H9 (cell line): ENCODE measurements around the gene SAMM50. TPM values are rescaled to one million over a fixed set of nuclear protein-coding genes. Genes with fewer than 3 reads are reported as not detected.
A peak's percentile ranks its signal among the peaks of the same experiment; 100 is the strongest.

ENCODE experiments used
- DNase-seq: peaks from one replicate; pipeline ENCODE4 v3.0.0-alpha.2; 2017
- H2AFZ ChIP-seq: one replicate; pipeline ENCODE4 v1.6.1; 2013; ENCODE audit warnings: mild to moderate bottlenecking, low read length, control low read depth, moderate library complexity
- H2AK5ac ChIP-seq: 2 replicates; pipeline ENCODE4 v1.6.1; 2013; ENCODE audit warnings: low read length, control low read depth, mixed read lengths; ENCODE audit not compliant: insufficient read length
- H2BK120ac ChIP-seq: one replicate; pipeline ENCODE4 v1.6.1; 2013; ENCODE audit warnings: low read depth, mild to moderate bottlenecking, low read length, control low read depth, inconsistent platforms; ENCODE audit not compliant: poor library complexity, severe bottlenecking
- H2BK12ac ChIP-seq: 2 replicates; pipeline ENCODE4 v1.6.1; 2013; ENCODE audit warnings: low read length, control low read depth, mixed read lengths, low read depth; ENCODE audit not compliant: insufficient read length
- H2BK15ac ChIP-seq: 2 replicates; pipeline ENCODE4 v1.6.1; 2013; ENCODE audit warnings: low read depth, low read length, control low read depth
- H2BK20ac ChIP-seq: one replicate; pipeline ENCODE4 v1.6.1; 2013; ENCODE audit warnings: low read depth, mild to moderate bottlenecking, low read length, control low read depth, inconsistent platforms; ENCODE audit not compliant: poor library complexity, severe bottlenecking
- H2BK5ac ChIP-seq: 2 replicates; pipeline ENCODE4 v1.6.1; 2013; ENCODE audit warnings: low read length, control low read depth, mixed read lengths; ENCODE audit not compliant: insufficient read length
- H3K14ac ChIP-seq: 2 replicates; pipeline ENCODE4 v1.6.1; 2013; ENCODE audit warnings: low read length, control low read depth; ENCODE audit not compliant: insufficient read depth
- H3K18ac ChIP-seq: 2 replicates; pipeline ENCODE4 v1.6.1; 2013; ENCODE audit warnings: low read depth, mild to moderate bottlenecking, mixed read lengths, low read length, control low read depth; ENCODE audit not compliant: insufficient read length
- H3K23ac ChIP-seq: 2 replicates; pipeline ENCODE4 v1.6.1; 2013; ENCODE audit warnings: low read length, control low read depth, mixed read lengths, low read depth; ENCODE audit not compliant: insufficient read length
- H3K23me2 ChIP-seq: 2 replicates; pipeline ENCODE4 v1.6.1; 2013; ENCODE audit warnings: low read depth, mild to moderate bottlenecking, mixed read lengths, low read length, control low read depth; ENCODE audit not compliant: insufficient read length, poor library complexity, severe bottlenecking
- H3K27ac ChIP-seq: 2 replicates; pipeline ENCODE4 v1.5.1; 2013; ENCODE audit warnings: low read length, control low read depth, mixed read lengths, low read depth; ENCODE audit not compliant: insufficient read length
- H3K27me3 ChIP-seq: 2 replicates; pipeline ENCODE4 v1.6.1; 2013; ENCODE audit warnings: low read length, control low read depth, inconsistent platforms; ENCODE audit not compliant: insufficient read depth
- H3K4ac ChIP-seq: 2 replicates; pipeline ENCODE4 v1.6.1; 2013; ENCODE audit warnings: low read depth, mild to moderate bottlenecking, control low read depth, inconsistent platforms, low read length, moderate library complexity
- H3K4me1 ChIP-seq: 2 replicates; pipeline ENCODE4 v1.6.1; 2013; ENCODE audit warnings: low read length, control low read depth, inconsistent platforms; ENCODE audit not compliant: insufficient read depth
- H3K4me2 ChIP-seq: 2 replicates; pipeline ENCODE4 v1.6.1; 2013; ENCODE audit warnings: low read length, control low read depth, mixed read lengths; ENCODE audit not compliant: insufficient read length, insufficient read depth
- H3K56ac ChIP-seq: 2 replicates; pipeline ENCODE4 v1.6.1; 2013; ENCODE audit warnings: low read depth, mild to moderate bottlenecking, mixed read lengths, low read length, control low read depth; ENCODE audit not compliant: insufficient read length
- H3K79me1 ChIP-seq: 2 replicates; pipeline ENCODE4 v1.6.1; 2013; ENCODE audit warnings: low read depth, mild to moderate bottlenecking, moderate library complexity, low read length, control low read depth, inconsistent platforms; ENCODE audit not compliant: insufficient read depth, poor library complexity, severe bottlenecking
- H3K79me2 ChIP-seq: 2 replicates; pipeline ENCODE4 v1.6.1; 2013; ENCODE audit warnings: low read length, control low read depth, inconsistent platforms; ENCODE audit not compliant: insufficient read depth
- H3K9ac ChIP-seq: 2 replicates; pipeline ENCODE4 v1.6.1; 2013; ENCODE audit warnings: low read length, control low read depth, mixed read lengths; ENCODE audit not compliant: insufficient read length; ENCODE audit errors: extremely low read depth
- H3K9me3 ChIP-seq: one replicate; pipeline ENCODE4 v1.6.1; 2013; ENCODE audit warnings: low read depth, low read length, inconsistent platforms; ENCODE audit not compliant: control insufficient read depth
- H3T11ph ChIP-seq: one replicate; pipeline ENCODE4 v1.6.1; 2013; ENCODE audit warnings: mild to moderate bottlenecking, low read length, control low read depth, inconsistent platforms
- H4K20me1 ChIP-seq: one replicate; pipeline ENCODE4 v1.6.1; 2013; ENCODE audit not compliant: control insufficient read depth, insufficient read length, insufficient read depth
- H4K5ac ChIP-seq: 2 replicates; pipeline ENCODE4 v1.6.1; 2013; ENCODE audit warnings: low read depth, mild to moderate bottlenecking, mixed read lengths, low read length, control low read depth; ENCODE audit not compliant: insufficient read length
- H4K8ac ChIP-seq: replicated peaks from 2 replicates; pipeline ENCODE4 v1.6.1; 2013; ENCODE audit warnings: low read length, control low read depth, mixed read lengths, low read depth; ENCODE audit not compliant: insufficient read length
- H4K91ac ChIP-seq: 2 replicates; pipeline ENCODE4 v1.6.1; 2013; ENCODE audit warnings: low read depth, mild to moderate bottlenecking, moderate library complexity, mixed read lengths, low read length, control low read depth; ENCODE audit not compliant: insufficient read length
- H3K27ac Mint-ChIP-seq, 3 experiments: 2 replicates in 2 of 3; 3 replicates in 1 of 3; pipeline ENCODE4 v1.8.0; 2020 to 2021; ENCODE audit warnings: mixed read lengths in 3 of 3, mild to moderate bottlenecking in 1 of 3, moderate library complexity in 1 of 3
- H3K27me3 Mint-ChIP-seq: 2 replicates; pipeline ENCODE4 v1.8.0; 2021; ENCODE audit warnings: low read depth, mild to moderate bottlenecking, moderate library complexity, mixed read lengths
- H3K36me3 Mint-ChIP-seq, 3 experiments: 2 replicates in 2 of 3; 3 replicates in 1 of 3; pipeline ENCODE4 v1.8.0; 2020 to 2021; ENCODE audit warnings: low read depth in 3 of 3, mixed read lengths in 3 of 3; ENCODE audit not compliant: insufficient read depth in 1 of 3
- H3K4me1 Mint-ChIP-seq, 2 experiments: 2 replicates each; pipeline ENCODE4 v1.8.0; 2020; ENCODE audit warnings: mixed read lengths in 2 of 2
- H3K4me3 Mint-ChIP-seq, 2 experiments: 2 replicates in 1 of 2; 3 replicates in 1 of 2; pipeline ENCODE4 v1.8.0; 2020 to 2021; ENCODE audit warnings: mild to moderate bottlenecking in 2 of 2, mixed read lengths in 2 of 2, moderate library complexity in 1 of 2
- H3K9me3 Mint-ChIP-seq, 2 experiments: 2 replicates in 1 of 2; 3 replicates in 1 of 2; pipeline ENCODE4 v1.8.0; 2020; ENCODE audit warnings: mild to moderate bottlenecking in 2 of 2, mixed read lengths in 2 of 2, moderate library complexity in 1 of 2
- CTCF ChIP-seq: fragments of 200-600 bp; sonication (generic); conservative IDR thresholded peaks from 3 replicates; pipeline ENCODE4 v1.8.0; 2021; ENCODE audit warnings: antibody characterized with exemption, mild to moderate bottlenecking
- WGBS: extraction: QIAGEN DNeasy Blood & Tissue Kit; methylation state at CpG from one replicate; pipeline ENCODE4 v1.1.7; 2013; ENCODE audit warnings: missing lambda C conversion rate, low lambda C conversion rate, mixed read lengths; ENCODE audit not compliant: insufficient read length; ENCODE audit errors: extremely low coverage; 5-methylcytosine and 5-hydroxymethylcytosine counted together
- total RNA-seq: library from RNA; stranded (reverse); gene quantifications from 2 replicates; pipeline ENCODE4 v1.2.1, GENCODE V29; 2021

Gene SAMM50
- total RNA-seq, 1 experiment from 2014 or later, result 57.2 TPM

GRCh38 chr22:43996981-43997265, 41.7 kb downstream of the SAMM50 start:
- no peaks in the 10 kb centered on the region for H3K9me3 Mint-ChIP-seq
- H3K27me3 Mint-ChIP-seq, result no peaks in the 10 kb centered on the region
- no peak overlapping the region for H3K18ac ChIP-seq
- no peak overlapping the region for H4K8ac ChIP-seq
- no peak overlapping the region for H3K4me2 ChIP-seq
- no peak overlapping the region for H2BK20ac ChIP-seq
- no peak overlapping the region for H3K9ac ChIP-seq
- H3K4me3 Mint-ChIP-seq, result no peak overlapping the region
- H3K56ac ChIP-seq, result no peak overlapping the region
- H2BK120ac ChIP-seq, result no peak overlapping the region
- peak; percentile 63 for DNase-seq
- H3K4ac ChIP-seq, result no peak overlapping the region
- H3K23ac ChIP-seq, result no peak overlapping the region
- H3K23me2 ChIP-seq, result no peaks in the 10 kb centered on the region
- H2AFZ ChIP-seq, result no peak overlapping the region
- no peak overlapping the region for H3K27ac Mint-ChIP-seq
- H4K20me1 ChIP-seq, result peaks cover 4% of the 10 kb centered on the region
- WGBS, result no CpG with 5 or more reads among the region's 8 CpGs
- no peaks in the 10 kb centered on the region for H3K79me2 ChIP-seq
- no peak overlapping the region for H3T11ph ChIP-seq
- H2BK15ac ChIP-seq, result no peak overlapping the region
- no peak overlapping the region for H2BK12ac ChIP-seq
- no peaks in the 10 kb centered on the region for H3K4me1 ChIP-seq
- H3K27ac ChIP-seq, result no peak overlapping the region
- no peaks in the 10 kb centered on the region for H3K27me3 ChIP-seq
- H3K79me1 ChIP-seq, result no peaks in the 10 kb centered on the region
- H3K14ac ChIP-seq, result no peak overlapping the region
- no peak overlapping the region for H2BK5ac ChIP-seq
- no peak overlapping the region for H4K91ac ChIP-seq
- no peak; the same call in 2 of the 3 replicates for TF ChIP-seq CTCF
- no peak overlapping the region for H2AK5ac ChIP-seq
- no peak overlapping the region for H4K5ac ChIP-seq
- H3K9me3 ChIP-seq, result no peaks in the 10 kb centered on the region
- H3K4me1 Mint-ChIP-seq, result peaks cover 4 to 10% of the 10 kb centered on the region in 2 experiments; a peak in 3 of 4 replicates
- peaks cover 18 to 65% (median 63%) of the 10 kb centered on the region in 3 experiments; a peak in 6 of 7 replicates for H3K36me3 Mint-ChIP-seq
